SK-N-SH (cell line): ENCODE data around the gene CSTPP1. TPM values are rescaled to one million over a fixed set of nuclear protein-coding genes. Genes with fewer than 3 reads are reported as not detected.

ENCODE experiments used
- CTCF ChIA-PET: fragments of 300-600, 350-600 bp; formaldehyde crosslinking; extraction: SDS; loops from one replicate; lab custom pipeline; 2021; lab: Yijun Ruan, JAX
- POLR2A ChIA-PET: fragments of 350-600 bp; sonication (Branson Sonifier 250); formaldehyde crosslinking; extraction: SDS; loops from one replicate; lab custom pipeline; 2020; ENCODE audit warnings: antibody characterized with exemption, inconsistent platforms; lab: Yijun Ruan, JAX
- DNase-seq: peaks from one replicate; pipeline ENCODE4 v3.0.0; 2012
- H2AFZ ChIP-seq: fragments of 200-600 bp; sonication (generic); 2 replicates; pipeline ENCODE4 v1.8.1; 2016; ENCODE audit warnings: antibody characterized with exemption, mild to moderate bottlenecking, low read depth
- H3F3A ChIP-seq: fragments of 200-600 bp; sonication (generic); replicated peaks from 2 replicates; pipeline ENCODE3; 2016; ENCODE audit warnings: antibody characterized with exemption, mild to moderate bottlenecking; ENCODE audit not compliant: insufficient read depth
- H3K27ac ChIP-seq, 2 experiments: fragments of 200-500 bp in 1 of 2; fragments of 200-600 bp in 1 of 2; sonication (Bioruptor generic) in 1 of 2; sonication (generic), shearing (Covaris generic) in 1 of 2; 2 replicates each; pipeline versions ENCODE4 v1.5.1 to v1.6.1; 2014 to 2016; ENCODE audit warnings: low read depth in 2 of 2, inconsistent platforms in 1 of 2, low read length in 1 of 2, mild to moderate bottlenecking in 1 of 2, mixed read lengths in 1 of 2
- H3K27me3 ChIP-seq: fragments of 200-600 bp; sonication (generic), shearing (Covaris generic); 2 replicates; pipeline ENCODE4 v1.6.1; 2016; ENCODE audit warnings: mixed run types; ENCODE audit not compliant: insufficient read depth
- H3K36me3 ChIP-seq, 2 experiments: fragments of 200-500 bp in 1 of 2; fragments of 200-600 bp in 1 of 2; sonication (Bioruptor generic) in 1 of 2; sonication (generic) in 1 of 2; replicated peaks in 1 of 2; 2 replicates each; pipeline versions ENCODE3 to v1.5.1; 2014 to 2016; ENCODE audit warnings: low read length in 1 of 2, mild to moderate bottlenecking in 1 of 2; ENCODE audit not compliant: insufficient read depth in 2 of 2, control insufficient read depth in 1 of 2
- H3K4me1 ChIP-seq, 2 experiments: fragments of 200-500 bp in 1 of 2; fragments of 200-600 bp in 1 of 2; sonication (Bioruptor generic) in 1 of 2; sonication (generic), shearing (Covaris generic) in 1 of 2; 2 replicates each; pipeline versions ENCODE4 v1.5.1 to v1.6.1; 2014 to 2016; ENCODE audit warnings: low read depth in 1 of 2, low read length in 1 of 2, mixed run types in 1 of 2; ENCODE audit not compliant: insufficient read depth in 2 of 2, control insufficient read depth in 1 of 2
- H3K4me2 ChIP-seq: fragments of 200-600 bp; sonication (generic), shearing (Covaris generic); 2 replicates; pipeline ENCODE4 v1.6.1; 2017; ENCODE audit warnings: mixed run types
- H3K4me3 ChIP-seq, 2 experiments: fragments of 200-500 bp in 1 of 2; fragments of 200-600 bp in 1 of 2; sonication (Bioruptor generic) in 1 of 2; sonication (generic), shearing (Covaris generic) in 1 of 2; 2 replicates each; pipeline versions ENCODE4 v1.5.1 to v1.8.1; 2014 to 2016; ENCODE audit warnings: low read depth in 2 of 2, inconsistent platforms in 1 of 2, low read length in 1 of 2, mild to moderate bottlenecking in 1 of 2, mixed read lengths in 1 of 2, moderate library complexity in 1 of 2
- H3K79me2 ChIP-seq: fragments of 200-600 bp; sonication (generic); 2 replicates; pipeline ENCODE4 v1.8.1; 2017; ENCODE audit warnings: mild to moderate bottlenecking; ENCODE audit not compliant: insufficient read depth
- H3K9ac ChIP-seq: fragments of 200-600 bp; sonication (generic); 2 replicates; pipeline ENCODE4 v1.6.1; 2017; ENCODE audit warnings: mixed run types
- H3K9me2 ChIP-seq: fragments of 200-600 bp; sonication (generic); 2 replicates; pipeline ENCODE4 v1.6.1; 2017; ENCODE audit warnings: mixed run types
- H3K9me3 ChIP-seq: fragments of 200-600 bp; sonication (generic); 2 replicates; pipeline ENCODE4 v1.6.1; 2017; ENCODE audit warnings: mixed run types, mild to moderate bottlenecking, moderate library complexity
- H4K20me1 ChIP-seq: fragments of 200-600 bp; sonication (generic); 2 replicates; pipeline ENCODE4 v1.6.1; 2017; ENCODE audit warnings: mild to moderate bottlenecking, mixed run types; ENCODE audit not compliant: insufficient read depth
- MAX ChIP-seq: IDR thresholded peaks from 2 replicates; pipeline ENCODE4 v1.4.0; 2012; ENCODE audit warnings: low read depth
- MXI1 ChIP-seq: IDR thresholded peaks from 2 replicates; pipeline ENCODE4 v1.6.1; 2012; ENCODE audit warnings: mild to moderate bottlenecking, low read depth, low read length, improper control_type of control experiment
- NFIC ChIP-seq: IDR thresholded peaks from 2 replicates; pipeline ENCODE4 v1.4.0; 2012; ENCODE audit warnings: borderline replicate concordance
- RAD21 ChIP-seq: IDR thresholded peaks from 2 replicates; pipeline ENCODE4 v1.6.1; 2012; ENCODE audit warnings: mild to moderate bottlenecking, low read length
- RCOR1 ChIP-seq: fragments of 150-350 bp; IDR thresholded peaks from 2 replicates; pipeline ENCODE4 v1.6.1; 2017; ENCODE audit warnings: antibody characterized with exemption, low read length
- SMC3 ChIP-seq: IDR thresholded peaks from 2 replicates; pipeline ENCODE4 v1.6.1; 2012; ENCODE audit warnings: low read depth, low read length, improper control_type of control experiment
- TEAD4 ChIP-seq: IDR thresholded peaks from 2 replicates; pipeline ENCODE4 v1.4.0; 2012; ENCODE audit warnings: mild to moderate bottlenecking, borderline replicate concordance; ENCODE audit not compliant: insufficient read depth
- USF1 ChIP-seq: IDR thresholded peaks from 2 replicates; pipeline ENCODE4 v1.4.0; 2012; ENCODE audit warnings: low read depth, borderline replicate concordance
- YY1 ChIP-seq: IDR thresholded peaks from 2 replicates; pipeline ENCODE4 v1.4.0; 2012; ENCODE audit warnings: low read depth, mild to moderate bottlenecking
- WGBS: methylation state at CpG from one replicate; pipeline ENCODE4 v1.1.6; 2017; ENCODE audit warnings: low lambda C conversion rate; 5-methylcytosine and 5-hydroxymethylcytosine counted together
- polyA plus RNA-seq, 3 experiments: library from polyadenylated mRNA; depleted of rRNA; stranded (reverse); fragments of >200 nt; gene quantifications; 2 replicates each; pipeline ENCODE4 v1.2.3, GENCODE V29; 2012
- TF ChIP-seq, protein P1 (sequence below): fragments of 200-600 bp; sonication (generic); IDR thresholded peaks from 2 replicates; pipeline ENCODE4 v1.6.1; 2017; ENCODE audit warnings: antibody characterized with exemption, mild to moderate bottlenecking, moderate library complexity

The CSTPP1 gene
- polyA plus RNA-seq, 1 of the 3 experiments (the other 2 are of a cell fraction): 85.7 TPM

DNA sequence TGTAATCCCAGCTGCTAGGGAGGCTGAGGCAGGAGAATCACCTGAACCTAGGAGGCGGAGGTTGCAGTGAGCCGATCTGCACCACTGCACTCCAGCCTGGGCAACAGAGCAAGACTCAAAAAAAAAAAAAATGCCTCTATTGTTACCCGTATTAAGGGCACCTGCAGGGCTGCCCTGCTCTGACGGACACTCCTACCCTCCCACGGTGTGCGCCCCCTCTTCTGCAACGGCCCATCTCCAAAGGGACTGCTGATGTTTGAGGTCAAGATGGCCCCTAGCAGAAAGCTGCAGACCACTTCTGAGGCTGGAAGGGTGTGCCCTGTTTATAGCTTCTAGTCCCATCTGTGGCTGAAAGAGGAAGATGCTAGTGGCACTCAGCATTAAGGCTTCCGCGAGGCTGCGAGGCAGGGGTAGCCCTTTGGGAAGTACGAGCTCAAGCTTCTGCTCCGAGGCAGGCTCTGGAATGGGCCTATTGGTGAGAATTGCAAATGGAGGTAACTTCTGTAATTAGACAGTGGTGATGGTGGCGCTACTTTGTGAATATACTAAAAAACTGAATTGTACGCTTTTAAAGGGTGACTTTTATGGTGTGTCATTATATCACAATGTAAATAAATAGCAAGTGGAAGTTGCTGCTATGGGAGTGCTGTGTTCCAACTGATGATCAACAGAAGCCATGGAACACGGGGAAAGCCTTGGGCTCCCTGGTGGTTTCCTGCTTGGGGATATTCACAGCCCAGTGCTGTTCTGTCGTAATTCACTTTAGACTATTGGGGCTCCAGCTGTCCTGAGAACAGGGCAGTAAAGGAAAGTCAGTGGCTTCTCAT, 215.8 kb downstream of the CSTPP1 start:
- Histone ChIP-seq H3K9ac (no peak overlapping the region), H3K4me2 (no peak overlapping the region), H3K4me3 (no peak overlapping the region), H3K36me3 (peaks cover 0 to 11% of the 10 kb centered on the region in 2 experiments), H3K4me1 (peaks cover 20 to 27% of the 10 kb centered on the region in 2 experiments; a peak in 2 of 4 replicates), H4K20me1 (no peaks in the 10 kb centered on the region; the same call in 1 of the 2 replicates), H3K9me3 (no peaks in the 10 kb centered on the region), H3K79me2 (no peaks in the 10 kb centered on the region), H3K27ac (peak overlapping the region; percentile 4 to 66; a peak in 3 of 4 replicates), H3K27me3 (no peaks in the 10 kb centered on the region), H3K9me2 (no peaks in the 10 kb centered on the region), H2AFZ (no peak overlapping the region), H3F3A (peaks cover 19% of the 10 kb centered on the region)
- no peak for DNase-seq
- no peak for TF ChIP-seq MAX
- TF ChIP-seq MXI1: no peak
- no peak for TF ChIP-seq TEAD4
- TF ChIP-seq, protein P1, sequence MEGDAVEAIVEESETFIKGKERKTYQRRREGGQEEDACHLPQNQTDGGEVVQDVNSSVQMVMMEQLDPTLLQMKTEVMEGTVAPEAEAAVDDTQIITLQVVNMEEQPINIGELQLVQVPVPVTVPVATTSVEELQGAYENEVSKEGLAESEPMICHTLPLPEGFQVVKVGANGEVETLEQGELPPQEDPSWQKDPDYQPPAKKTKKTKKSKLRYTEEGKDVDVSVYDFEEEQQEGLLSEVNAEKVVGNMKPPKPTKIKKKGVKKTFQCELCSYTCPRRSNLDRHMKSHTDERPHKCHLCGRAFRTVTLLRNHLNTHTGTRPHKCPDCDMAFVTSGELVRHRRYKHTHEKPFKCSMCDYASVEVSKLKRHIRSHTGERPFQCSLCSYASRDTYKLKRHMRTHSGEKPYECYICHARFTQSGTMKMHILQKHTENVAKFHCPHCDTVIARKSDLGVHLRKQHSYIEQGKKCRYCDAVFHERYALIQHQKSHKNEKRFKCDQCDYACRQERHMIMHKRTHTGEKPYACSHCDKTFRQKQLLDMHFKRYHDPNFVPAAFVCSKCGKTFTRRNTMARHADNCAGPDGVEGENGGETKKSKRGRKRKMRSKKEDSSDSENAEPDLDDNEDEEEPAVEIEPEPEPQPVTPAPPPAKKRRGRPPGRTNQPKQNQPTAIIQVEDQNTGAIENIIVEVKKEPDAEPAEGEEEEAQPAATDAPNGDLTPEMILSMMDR: no peak
- TF ChIP-seq YY1: no peak
- TF ChIP-seq USF1: no peak
- whole genome bisulfite sequencing: 89% methylated on average over 12 of the region's 16 CpGs
- ChIA-PET POLR2A (interaction anchor here (0.5 to 1.2 kb wide), 4 partner anchors 78 to 265 kb away, joined by 3 to 4 read pairs (median 4); partner anchors contain the start of gene CSTPP1), CTCF (interaction anchor here (0.7 to 7.3 kb wide), 76 partner anchors 9 to 380 kb away, joined by 3 to 170 read pairs (median 6); partner anchors contain the start of genes ACP2, ARFGAP2, CKAP5 and CSTPP1)

- CTCF ChIA-PET: interaction anchor here (0.6 to 7.3 kb wide), 88 partner anchors 8 to 381 kb away, joined by 3 to 170 read pairs (median 6); partner anchors contain the start of genes ACP2, ARFGAP2, CKAP5 and CSTPP1
- 40% methylated on average over 9 of the region's 11 CpGs for WGBS
- Histone ChIP-seq H4K20me1 (no peaks in the 10 kb centered on the region; the same call in 1 of the 2 replicates), H3K9ac (peak overlapping the region; percentile 6; the same call in 1 of the 2 replicates), H3K4me3 (peak overlapping the region in 1 of 2 experiments; percentile 39; a peak in 1 of 4 replicates), H3F3A (peaks cover 19% of the 10 kb centered on the region), H2AFZ (no peak overlapping the region), H3K36me3 (peaks cover 0 to 14% of the 10 kb centered on the region in 2 experiments), H3K4me1 (peaks cover 20 to 22% of the 10 kb centered on the region in 2 experiments; a peak in 2 of 4 replicates), H3K9me3 (no peaks in the 10 kb centered on the region), H3K27ac (peak overlapping the region; percentile 49 to 66), H3K9me2 (no peaks in the 10 kb centered on the region), H3K27me3 (no peaks in the 10 kb centered on the region), H3K79me2 (no peaks in the 10 kb centered on the region), H3K4me2 (peak overlapping the region; percentile 4; the same call in 1 of the 2 replicates)
- peak; percentile 89 for DNase-seq
- TF ChIP-seq USF1 (no peak), SMC3 (peak; percentile 97), RCOR1 (peak; percentile 23; the same call in 1 of the 2 replicates), NFIC (peak; percentile 45; the same call in 1 of the 2 replicates), YY1 (no peak), RAD21 (peak; percentile 99), MXI1 (0 out of 2 replicates have a peak, but pooled peaks have one; percentile 45)
- TF ChIP-seq, protein P1: peak; percentile 98
- POLR2A ChIA-PET: interaction anchor here (0.6 to 1.2 kb wide), 3 partner anchors 119 to 266 kb away, joined by 3 to 4 read pairs (median 4); partner anchors contain the start of gene CSTPP1
Observed at GRCh38 chr11:47152953-47153950, 216.7 kb downstream of the CSTPP1 start.
